Non-pigmented ciliary epithelial cell (primary cell): ENCODE results near the gene COL4A1.

Experiments
- DNase-seq: peaks from one replicate; pipeline ENCODE4 v3.0.0-alpha.2; 2010; ENCODE audit warnings: low read depth

Gene COL4A1

DNA sequence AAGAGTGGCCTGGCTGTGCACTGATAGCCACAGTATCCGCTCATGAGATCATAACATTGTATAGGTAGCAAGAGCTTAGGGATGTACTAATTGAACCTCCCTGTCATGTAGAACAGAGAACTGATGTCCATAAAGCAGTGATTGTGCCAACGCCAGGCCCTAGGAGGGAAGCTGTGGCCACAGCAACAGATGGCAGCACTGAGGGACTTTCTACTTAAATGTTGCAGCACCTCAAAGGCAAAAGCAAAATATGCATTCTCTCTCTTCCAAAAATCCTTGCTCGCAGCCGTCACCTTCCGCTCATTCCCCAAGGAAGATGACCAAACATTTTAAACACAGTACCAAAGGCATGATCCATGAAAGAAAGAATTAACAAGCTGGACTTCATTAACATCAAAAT, 32.3 kb downstream of the COL4A1 start:
- DNase-seq: no peak

DNA sequence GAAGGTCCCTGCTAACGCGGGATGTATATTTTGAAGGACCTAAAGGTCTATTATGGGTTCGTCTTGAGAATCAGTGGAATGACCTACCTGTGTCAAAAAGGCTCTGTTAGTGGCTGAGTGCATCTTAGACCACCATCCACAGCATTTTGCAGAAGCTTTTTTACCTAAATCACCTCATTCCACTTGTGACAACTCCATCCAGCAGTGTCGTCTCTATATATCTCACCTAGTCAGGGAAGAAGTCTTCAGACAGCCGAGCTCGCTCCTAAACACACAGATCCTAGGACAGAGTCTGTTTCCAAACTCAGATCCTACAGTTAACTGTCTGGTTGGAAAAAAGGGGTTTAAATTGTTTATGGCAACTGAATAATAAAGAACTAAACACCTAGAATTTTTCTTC, 33.7 kb downstream of the COL4A1 start:
- no peak for DNase-seq

DNA sequence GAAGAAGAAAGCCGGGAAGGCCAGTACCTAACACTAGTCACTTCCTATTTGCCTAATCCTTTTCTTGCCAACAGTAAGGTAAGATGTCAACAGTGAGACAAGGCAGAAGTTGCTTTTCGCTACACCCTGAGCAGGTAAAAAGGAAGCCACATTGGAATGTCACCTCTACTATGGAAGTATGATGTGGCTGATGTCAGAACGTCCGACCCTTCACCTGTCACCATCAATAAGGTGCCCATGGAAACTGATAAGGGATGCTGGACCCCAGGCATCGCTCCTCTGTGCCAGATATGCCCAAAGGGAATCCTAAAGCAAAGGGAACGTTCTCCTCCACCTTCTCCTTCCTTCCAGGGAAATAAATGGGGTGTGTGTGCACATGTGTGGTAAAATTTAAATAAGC, 34.3 kb downstream of the COL4A1 start:
- DNase-seq: no peak

DNA sequence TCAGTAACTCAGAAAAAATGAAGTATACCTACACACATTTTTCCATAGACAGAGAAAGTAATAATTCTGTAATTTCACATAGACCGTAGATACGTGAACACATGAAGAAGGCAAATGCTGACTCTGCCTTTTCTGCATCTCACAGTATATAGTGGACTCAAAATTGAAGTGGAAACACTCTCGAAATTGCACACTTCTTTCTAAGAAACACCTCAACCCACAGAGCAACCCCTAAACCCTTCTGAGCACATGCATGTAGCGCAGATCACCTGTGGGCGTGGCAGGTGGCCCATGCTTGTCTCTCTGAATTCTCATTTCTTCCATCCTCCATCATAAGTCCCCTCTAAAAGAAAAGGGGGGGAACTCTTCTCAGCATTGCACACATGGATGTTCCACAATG, 34.7 kb downstream of the COL4A1 start:
- DNase-seq: no peak

DNA sequence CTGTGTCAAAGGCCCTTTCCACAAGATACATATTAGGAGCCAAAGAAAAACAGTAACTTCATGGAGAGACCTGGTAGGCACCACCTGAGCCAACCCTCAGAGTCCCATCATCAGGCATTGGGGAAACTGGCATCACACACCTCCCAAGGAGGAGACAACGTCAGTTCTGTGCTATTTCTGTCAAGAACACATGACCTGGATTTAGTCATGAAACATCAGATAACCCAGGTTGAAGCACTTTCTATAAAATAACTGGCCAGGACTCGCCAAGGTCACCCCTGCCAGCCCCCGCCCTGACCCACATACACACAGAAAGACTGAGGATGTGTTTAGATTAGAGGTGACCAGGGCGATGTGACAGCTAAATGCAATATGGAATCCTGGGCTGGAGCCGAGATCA, 35.6 kb downstream of the COL4A1 start:
- no peak for DNase-seq

DNA sequence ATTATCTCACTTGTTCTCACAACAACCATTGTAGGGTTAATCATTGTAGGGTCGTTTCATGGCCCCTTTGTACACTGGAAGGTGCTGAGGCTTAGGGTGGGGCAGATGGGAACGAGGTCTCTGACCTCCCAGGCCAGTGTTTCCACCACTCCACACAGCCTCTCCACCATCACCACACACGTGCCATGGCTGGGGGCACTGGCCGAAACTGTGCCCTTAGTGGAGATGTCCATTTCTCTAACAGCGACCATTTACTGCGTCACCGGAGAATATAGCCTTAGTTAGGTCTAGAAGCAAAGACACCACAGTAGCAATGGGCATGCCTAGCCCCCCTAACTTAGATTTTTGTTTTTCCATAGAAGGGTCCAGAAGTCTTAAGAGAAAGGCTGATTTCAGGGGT, 36.5 kb downstream of the COL4A1 start:
- DNase-seq: no peak

DNA sequence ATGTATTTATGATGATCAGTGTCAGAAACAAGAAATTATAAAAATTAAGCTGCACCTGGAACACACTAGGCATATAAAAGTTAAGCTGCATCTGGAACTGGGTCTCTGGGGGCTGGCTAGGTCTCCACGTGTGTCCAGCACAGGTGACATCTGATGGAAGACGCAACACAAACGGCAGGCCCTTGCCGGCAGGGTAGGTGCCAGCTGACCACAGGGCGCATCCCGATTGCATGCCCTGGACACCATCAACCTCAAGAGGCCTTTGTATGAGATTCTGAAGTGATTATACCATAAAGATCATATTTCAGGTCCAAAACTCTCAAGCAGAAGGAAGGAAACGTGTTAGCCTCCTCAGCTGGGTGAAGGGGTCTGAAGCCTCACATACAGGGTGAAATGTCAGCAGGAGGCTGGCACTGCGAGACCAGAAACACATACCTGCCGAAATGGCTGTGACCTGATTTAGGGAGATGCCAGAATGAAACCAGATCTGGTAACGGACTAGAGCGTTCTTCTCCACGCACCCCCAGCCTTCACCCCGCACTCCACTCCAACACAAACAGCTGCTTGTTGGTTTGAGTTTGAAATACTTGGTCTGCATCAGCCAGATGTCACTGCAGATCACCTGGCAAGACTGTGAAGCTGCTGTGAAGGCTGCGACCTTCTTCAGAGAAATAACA, 37.3 kb downstream of the COL4A1 start:
- no peak for DNase-seq

DNA sequence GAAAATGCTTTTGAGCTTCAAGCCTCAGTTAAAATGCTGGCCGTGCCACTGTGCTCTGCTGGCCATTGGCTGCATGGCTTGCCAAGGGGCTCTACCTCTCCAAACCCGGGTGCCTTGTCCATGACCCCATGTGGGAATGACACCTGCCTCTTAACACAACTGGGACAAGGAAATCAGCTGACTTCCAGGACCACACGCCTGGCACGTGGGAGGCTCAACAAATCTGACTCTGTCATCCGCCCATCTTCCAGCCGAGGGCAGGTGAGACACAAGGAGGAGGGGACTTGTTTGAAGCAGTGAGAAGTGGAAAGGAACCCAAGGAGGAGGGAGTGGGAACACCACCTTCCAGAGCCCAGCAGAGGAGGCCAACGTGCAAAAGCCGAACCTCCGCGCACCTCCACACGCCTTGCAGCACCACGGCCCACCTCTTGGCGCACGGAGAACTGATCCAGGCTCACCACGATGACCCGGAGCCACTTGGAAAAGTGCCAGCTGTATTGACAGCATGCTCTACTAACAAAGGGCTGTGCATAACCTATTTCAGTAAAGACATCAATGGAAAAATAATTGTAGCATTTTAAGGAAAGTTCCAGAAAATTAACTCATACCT, 38.3 kb downstream of the COL4A1 start:
- no peak for DNase-seq

DNA sequence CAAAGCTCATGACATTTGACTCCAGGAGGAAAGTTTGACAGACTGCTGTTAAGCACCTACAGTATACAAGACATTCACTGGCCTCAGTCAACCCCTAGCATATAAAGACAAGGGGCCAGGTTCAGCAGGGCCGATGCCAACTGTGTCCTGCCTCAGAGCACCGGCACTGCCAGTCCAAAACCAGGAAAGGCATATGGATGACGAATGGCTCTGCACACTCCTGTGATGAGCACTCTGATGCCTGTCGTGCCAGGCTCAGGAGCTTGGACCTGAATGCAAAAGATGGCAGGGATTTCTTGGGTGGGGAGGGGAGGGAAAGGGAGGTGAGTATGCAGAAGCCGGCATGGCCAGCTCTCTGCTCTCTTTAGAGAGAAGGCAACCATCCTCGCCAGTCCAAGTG, 38.9 kb downstream of the COL4A1 start:
- no peak for DNase-seq

DNA sequence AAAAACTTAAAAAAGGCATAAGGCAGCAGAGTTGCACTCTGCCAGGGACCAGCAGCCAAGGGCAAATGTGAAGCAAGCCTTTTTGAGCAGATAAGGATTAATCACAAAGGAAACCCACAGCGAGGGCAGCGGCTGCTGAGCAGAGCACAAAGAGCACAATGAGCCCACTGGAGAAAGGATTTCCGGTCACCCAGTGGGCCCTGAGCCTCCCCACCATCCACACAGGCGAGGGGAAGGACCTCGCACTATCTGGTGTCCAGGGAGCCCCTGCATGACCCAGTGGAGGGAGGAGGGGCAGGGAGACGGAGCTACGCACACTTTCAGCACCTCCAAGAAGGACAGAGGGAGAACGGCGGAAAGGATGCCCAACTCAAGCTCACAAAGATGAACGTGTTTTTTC, 40.0 kb downstream of the COL4A1 start:
- DNase-seq: no peak

DNA sequence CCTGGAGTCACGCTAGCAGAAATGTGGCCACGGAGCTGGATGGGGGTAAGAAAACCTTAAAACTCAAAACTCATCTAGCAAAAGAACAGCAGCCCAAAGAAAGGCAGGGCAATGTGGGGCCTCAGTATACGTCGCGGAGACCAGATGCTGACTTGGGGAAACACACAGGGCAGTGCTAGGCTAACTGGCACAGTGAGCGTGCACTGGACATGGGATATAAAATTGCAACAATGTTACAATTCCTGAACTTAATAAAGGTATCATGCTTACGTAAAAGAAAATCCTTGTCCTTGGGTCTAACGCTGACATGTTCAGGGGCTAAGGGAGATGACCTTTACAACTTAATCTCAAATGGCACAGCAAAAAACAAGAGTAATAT, 40.5 kb downstream of the COL4A1 start:
- no peak for DNase-seq

DNA sequence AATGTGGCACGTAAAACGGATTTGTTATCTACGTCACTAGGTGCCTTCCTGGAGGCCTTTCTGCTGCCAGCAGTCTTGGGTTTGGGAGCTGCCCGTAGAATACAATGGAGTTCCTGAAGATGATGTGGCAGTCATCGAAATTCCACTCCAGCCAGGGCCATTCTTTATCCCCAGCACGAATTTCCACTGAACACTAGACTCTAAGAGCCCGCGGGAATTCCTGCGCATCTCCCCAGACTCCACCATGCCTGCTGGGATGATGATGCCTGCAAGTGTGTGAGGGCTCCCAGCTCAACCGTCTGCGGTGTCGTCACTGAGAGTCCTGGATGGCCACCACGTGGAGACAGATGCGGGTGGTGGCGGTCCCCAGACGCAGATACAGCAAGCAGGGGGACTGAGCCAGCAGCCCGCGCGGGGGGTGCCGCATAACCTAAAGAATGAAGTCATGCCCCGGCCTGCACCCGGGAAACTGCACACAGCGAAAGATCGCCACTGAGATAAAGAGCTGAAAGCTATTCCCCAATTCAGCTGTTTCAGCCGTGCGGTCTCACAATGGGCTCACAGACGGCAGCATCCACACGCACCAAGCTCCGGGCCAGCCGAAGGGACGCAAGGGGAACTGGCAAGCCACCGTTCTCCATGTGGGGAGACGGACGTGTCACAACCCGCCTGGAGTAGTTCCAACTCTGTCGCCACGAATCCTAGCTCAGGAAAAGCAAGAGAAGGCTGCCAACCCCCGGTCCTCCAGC, 41.1 kb downstream of the COL4A1 start:
- DNase-seq: no peak

DNA sequence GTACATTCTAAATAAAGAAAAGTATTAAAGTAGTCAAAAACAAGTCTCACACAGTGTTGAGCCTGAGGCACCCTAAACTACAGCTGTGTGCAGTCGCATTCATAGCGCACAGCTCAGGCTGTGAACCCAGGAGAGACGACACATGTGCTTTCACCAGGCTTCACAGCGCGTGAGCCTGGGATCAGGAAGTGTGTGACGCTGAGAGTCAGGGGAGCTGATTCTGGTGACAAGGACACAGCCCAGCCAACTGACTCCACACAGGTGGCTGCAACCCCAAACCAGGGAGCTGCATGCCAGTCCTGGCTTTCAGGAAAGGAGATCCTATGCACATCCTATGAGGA, 41.6 kb downstream of the COL4A1 start:
- DNase-seq: no peak

DNA sequence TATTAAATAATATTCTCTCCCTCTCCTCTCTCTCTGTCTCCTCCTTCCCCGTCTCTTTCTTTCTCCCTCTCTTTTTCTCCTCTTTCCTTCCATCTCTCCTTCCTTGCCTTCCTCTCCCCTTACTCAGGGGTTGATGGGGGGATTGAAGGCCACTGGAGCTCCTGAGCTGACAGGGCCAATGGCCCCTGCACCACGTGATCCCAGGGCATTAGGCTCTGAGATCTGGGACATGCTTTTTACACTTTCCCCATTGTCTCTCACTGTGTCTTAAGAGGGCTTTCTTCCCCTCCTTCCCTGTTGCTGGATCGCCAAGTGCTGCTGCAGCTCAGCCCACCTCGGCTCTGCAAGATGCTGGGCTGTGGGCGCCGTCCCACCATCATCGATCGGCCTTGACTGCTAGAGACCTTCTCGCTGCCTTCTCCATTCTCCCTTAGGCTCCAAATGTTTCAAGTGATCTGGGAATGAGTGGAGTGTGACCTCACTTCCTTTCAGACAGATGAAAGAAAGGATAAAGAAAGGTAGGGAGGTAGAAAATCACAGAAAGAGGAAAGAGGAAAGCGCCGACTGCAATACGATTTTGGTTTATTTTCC, 42.2 kb downstream of the COL4A1 start:
- DNase-seq: no peak

DNA sequence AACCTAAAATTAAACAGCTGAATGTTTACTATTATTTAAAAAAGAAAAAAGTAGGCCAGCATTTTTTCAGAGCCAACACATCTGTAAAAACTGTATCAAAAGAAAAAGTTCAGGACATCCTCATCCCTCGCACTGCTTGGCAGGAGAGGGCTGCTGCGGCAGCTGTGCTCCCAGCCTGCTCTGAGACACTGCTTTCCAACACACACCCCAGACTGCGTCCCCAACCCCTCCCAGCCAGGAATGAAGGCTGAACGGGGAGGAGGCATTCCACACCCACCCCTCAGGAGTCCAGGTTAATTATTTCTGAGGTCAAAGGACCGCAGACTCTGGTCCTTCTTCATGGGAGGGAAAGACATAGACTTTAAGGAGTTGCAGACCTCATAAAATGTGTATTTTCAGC, 43.1 kb downstream of the COL4A1 start:
- no peak for DNase-seq

DNA sequence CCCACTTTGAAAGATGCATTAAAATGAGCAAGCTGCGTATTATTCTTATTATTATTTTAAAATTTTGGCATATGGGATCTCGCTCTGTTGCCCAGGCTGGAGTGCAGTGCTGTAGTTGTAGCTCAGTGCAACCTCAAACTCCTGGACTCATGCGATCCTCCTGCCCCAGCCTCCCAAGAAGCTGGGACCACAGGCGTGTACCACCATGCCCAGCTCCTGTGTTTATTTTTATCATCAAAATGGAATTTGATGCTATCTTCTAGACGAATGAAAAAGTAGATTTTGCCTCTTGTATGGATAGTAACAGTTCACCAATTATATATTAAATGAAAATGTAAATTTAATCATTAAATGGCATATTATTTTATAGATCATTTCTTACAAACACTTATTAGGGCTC, 43.6 kb downstream of the COL4A1 start:
- DNase-seq: no peak

DNA sequence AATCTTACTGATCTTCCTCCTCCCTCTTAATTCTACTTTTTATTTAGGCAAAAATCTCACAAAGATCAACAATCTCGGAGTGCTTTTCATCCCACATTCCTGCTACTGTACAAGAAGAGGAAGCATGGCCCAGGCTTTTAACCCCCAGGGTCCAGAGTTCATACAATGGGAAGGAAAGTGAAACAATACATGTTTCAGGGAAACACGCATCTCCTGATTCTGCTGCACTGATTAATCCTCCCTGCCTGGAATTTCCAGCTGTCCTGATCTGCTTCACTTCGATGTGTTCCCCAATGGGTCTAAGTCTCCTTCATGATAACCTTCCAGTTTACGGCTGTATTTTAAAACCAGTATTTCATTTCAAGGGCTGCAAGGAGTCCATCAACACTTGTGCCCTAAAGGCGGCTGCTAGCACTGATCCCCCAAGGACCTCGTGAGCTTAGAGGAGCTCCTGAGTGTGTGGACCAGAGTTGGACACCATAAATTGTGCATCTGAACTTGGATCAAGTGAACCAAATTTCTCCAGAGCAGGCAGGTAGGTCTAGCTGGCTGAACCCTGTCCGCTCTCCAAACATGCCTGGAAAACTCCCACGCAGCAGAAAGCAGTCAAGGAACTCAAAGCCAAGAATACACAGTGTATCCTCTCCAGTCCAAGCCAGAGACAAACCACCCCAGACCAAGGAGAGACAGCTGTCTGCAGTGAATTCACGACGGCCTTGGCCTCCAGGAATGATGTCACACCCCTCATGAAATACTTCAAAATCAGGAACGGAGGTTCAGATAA, 44.3 kb downstream of the COL4A1 start:
- DNase-seq: no peak

DNA sequence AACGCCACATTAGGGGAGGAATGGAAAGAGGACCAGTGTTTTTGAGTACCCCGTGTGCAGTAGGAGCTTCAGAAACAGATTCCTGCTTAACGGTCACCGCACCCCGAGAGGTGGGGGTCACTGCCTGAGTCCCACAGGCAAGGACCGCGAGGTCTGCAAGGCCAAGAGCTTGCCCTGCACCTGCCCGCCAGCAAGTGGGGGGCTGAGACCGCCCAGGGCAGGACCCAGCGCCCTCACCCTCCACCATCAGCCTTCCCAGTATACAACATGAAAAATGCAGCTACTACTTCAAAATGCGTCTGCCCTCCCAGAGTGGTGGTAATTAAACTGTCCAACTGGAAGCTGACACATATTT, 44.9 kb downstream of the COL4A1 start:
- no peak for DNase-seq

DNA sequence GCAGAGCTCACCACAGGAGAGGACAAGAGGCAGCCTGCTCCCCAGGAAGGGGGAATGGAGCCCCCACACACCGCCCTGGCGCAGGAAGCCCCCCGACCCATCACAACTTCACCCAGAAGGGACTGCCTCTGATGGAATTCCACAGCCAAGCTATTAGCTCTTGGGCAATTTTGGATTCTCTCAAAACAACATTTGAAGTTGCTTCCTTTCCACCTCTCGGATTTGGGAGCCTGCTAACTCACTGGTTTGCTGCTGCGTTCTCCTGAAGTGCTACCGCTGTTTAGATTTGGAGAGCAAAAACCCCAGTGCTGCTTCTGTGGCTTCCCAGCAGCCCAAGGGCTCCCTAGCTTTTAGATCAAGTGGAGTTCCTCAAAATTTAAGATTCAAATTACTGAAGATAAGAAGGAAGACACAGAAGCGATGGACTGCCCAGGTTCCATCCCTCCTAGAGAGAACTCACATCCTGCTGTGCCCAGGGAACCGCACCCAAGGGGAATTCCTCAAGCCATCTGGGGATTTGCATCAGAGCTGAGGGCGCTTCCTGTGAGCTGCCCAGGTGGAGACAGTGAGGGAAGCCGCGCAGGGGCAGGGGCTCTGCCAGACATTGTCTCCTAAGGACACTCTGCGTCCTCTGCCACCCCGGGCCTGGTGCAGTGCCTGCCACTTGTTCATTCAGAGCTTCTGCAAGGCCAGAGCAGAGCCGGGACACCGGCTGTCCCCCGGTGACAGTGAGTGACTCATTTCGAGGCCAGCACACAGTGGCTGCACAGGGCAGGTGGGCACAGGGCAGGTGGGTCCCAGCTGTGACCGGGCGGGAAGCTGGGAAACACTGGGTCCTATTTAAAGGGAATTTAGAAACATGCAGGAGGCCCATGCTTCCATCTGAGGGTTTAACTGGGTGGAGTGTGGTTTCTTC, 45.5 kb downstream of the COL4A1 start:
- no peak for DNase-seq

DNA sequence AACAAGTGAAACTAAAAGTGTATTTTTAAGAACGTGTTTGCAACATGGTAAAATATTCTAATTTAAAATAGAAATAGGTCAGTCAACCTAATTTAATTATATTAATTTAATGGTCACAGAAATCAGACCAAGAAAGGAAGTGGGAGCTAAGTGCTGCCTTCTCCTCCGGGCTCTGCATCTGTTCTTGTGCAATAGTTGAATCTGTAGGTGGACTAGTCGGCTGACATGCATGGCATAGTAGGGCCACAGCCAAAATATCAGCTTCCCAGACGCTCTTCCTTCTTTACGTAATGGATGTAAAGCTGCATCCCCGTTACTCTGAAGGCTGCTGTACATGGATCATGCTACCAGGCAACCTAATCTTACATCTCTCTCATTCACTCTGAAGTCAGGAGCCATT, 47.3 kb downstream of the COL4A1 start:
- DNase-seq: no peak

DNA sequence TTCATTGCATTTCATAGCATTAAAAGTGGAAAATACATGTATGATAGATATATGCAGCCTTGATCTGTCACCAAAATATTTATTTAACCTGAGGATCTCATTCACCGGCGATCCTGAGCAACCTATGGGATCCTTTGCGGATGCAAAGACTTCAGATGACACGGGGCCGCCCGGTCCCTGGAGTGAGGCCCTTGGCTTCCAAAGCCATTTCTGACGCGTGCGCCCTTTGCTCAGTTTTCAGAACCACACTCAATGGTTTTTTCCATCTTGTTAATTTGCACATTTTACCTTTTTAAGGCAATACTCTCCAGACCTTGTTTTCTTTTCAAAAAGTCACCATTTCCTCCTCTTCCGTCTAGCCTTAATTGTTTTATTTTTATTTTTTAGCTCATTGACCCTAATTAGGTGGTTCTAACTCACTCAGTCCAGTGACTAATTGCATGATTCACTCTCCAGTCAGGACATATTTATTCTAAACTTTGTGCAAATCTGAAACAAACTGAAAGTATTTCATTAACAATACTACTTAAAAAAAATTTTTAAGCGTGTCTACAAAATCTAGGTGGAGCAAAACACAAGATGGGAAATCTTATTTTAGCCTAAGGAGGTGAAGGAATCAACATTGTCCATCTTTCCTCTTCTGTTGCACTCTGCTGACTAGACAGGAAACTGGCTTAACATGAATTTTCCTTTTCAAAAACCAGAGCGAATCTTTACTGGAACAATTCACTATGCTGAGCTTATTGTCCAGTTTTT, 47.9 kb downstream of the COL4A1 start:
- no peak for DNase-seq
